ENCODE measurements around the gene CIROP.
"Not testable (repeated sequence)": the region's sequence is repeated elsewhere in the genome, so short reads cannot be mapped to it uniquely, and the experiment has no call there.

Gene CIROP

GRCh38 chr14:23115918-23116317 is 11.1 kb upstream of the CIROP start:
- H3K9me3 ChIP-seq (ENCODE audit: low read length), result no peaks in the 10 kb centered on the region
- no peaks in the 10 kb centered on the region for H3K27me3 ChIP-seq (ENCODE audit: insufficient read depth, low read length)
- H2AFZ ChIP-seq (ENCODE audit: low read depth, low read length), result no peak overlapping the region
- H3K4me3 ChIP-seq (ENCODE audit: low read length), result no peak overlapping the region
- H3K36me3 ChIP-seq (ENCODE audit: insufficient read depth, low read length), result no peaks in the 10 kb centered on the region
- H3K4me1 ChIP-seq (ENCODE audit: insufficient read depth, low read length), result peaks cover 12% of the 10 kb centered on the region

- no peaks in the 10 kb centered on the region for H3K36me3 ChIP-seq (ENCODE audit: insufficient read depth, low read length)
- no peaks in the 10 kb centered on the region for H3K9me3 ChIP-seq (ENCODE audit: low read length)
- H2AFZ ChIP-seq (ENCODE audit: low read depth, low read length), result no peak overlapping the region
- H3K27me3 ChIP-seq (ENCODE audit: insufficient read depth, low read length), result no peaks in the 10 kb centered on the region
- peaks cover 12% of the 10 kb centered on the region for H3K4me1 ChIP-seq (ENCODE audit: insufficient read depth, low read length)
- H3K4me3 ChIP-seq (ENCODE audit: low read length), result no peak overlapping the region
These were observed 10.4 kb upstream of the CIROP start for GRCh38 chr14:23115039-23115731.

- Histone ChIP-seq H3K4me1 (ENCODE audit: insufficient read depth, low read length) (peaks cover 12% of the 10 kb centered on the region), H2AFZ (ENCODE audit: low read depth, low read length) (no peak overlapping the region), H3K9me3 (ENCODE audit: low read length) (no peaks in the 10 kb centered on the region), H3K4me3 (ENCODE audit: low read length) (no peak overlapping the region), H3K27me3 (ENCODE audit: insufficient read depth, low read length) (no peaks in the 10 kb centered on the region), H3K36me3 (ENCODE audit: insufficient read depth, low read length) (no peaks in the 10 kb centered on the region)
These were observed 9.9 kb upstream of the CIROP start for GRCh38 chr14:23114669-23115038.

GRCh38 chr14:23114120-23114458 is 9.3 kb upstream of the CIROP start:
- Histone ChIP-seq H2AFZ (ENCODE audit: low read depth, low read length) (no peak overlapping the region), H3K36me3 (ENCODE audit: insufficient read depth, low read length) (no peaks in the 10 kb centered on the region), H3K27me3 (ENCODE audit: insufficient read depth, low read length) (no peaks in the 10 kb centered on the region), H3K4me1 (ENCODE audit: insufficient read depth, low read length) (peaks cover 12% of the 10 kb centered on the region), H3K4me3 (ENCODE audit: low read length) (no peak overlapping the region), H3K9me3 (ENCODE audit: low read length) (no peaks in the 10 kb centered on the region)

DNA sequence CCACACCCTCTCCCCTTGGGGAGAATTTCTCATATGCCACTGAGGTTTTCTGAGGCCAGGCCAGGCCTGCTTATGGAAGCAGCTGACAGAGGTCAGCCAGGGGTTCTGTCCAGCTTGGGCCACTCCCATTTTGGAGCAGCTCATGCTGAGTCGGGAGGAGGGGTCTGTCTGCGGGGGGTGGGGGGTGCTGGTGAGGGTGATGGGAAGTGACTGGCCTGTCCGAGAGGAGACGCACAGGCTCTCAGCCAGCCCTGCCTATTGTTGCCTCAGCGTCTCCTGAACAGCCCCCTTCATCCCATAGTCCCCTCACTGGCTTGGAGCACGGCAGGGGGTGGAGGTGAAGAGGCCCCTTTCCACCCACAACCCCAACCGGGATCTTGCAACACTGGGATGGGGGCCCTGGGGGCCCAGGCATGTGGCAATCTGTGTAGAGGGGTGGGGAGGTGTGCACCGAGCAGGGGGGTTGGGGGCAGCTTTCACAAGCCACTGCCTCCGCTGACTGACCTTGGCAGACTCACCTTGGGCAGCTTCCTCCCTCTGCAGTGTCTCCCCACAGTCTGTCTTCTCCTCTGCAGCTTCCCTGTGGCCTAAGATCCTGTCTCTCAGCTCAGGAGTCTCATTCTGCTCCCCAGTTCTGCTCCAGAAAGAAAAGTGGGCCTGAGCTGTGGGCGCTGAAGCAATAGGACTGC is 8.8 kb upstream of the CIROP start:
- Histone ChIP-seq H3K4me3 (ENCODE audit: low read length) (no peak overlapping the region), H3K4me1 (ENCODE audit: insufficient read depth, low read length) (peaks cover 12% of the 10 kb centered on the region), H2AFZ (ENCODE audit: low read depth, low read length) (no peak overlapping the region), H3K27me3 (ENCODE audit: insufficient read depth, low read length) (no peaks in the 10 kb centered on the region), H3K9me3 (ENCODE audit: low read length) (no peaks in the 10 kb centered on the region), H3K36me3 (ENCODE audit: insufficient read depth, low read length) (no peaks in the 10 kb centered on the region)

- H3K9me3 ChIP-seq (ENCODE audit: low read length), result no peaks in the 10 kb centered on the region
- H3K4me3 ChIP-seq (ENCODE audit: low read length), result no peak overlapping the region
- H3K36me3 ChIP-seq (ENCODE audit: insufficient read depth, low read length), result no peaks in the 10 kb centered on the region
- no peak overlapping the region for H2AFZ ChIP-seq (ENCODE audit: low read depth, low read length)
- H3K4me1 ChIP-seq (ENCODE audit: insufficient read depth, low read length), result peaks cover 12% of the 10 kb centered on the region
- no peaks in the 10 kb centered on the region for H3K27me3 ChIP-seq (ENCODE audit: insufficient read depth, low read length)
These were observed 7.8 kb upstream of the CIROP start for GRCh38 chr14:23112359-23113178.

- Histone ChIP-seq H3K27me3 (ENCODE audit: insufficient read depth, low read length) (no peaks in the 10 kb centered on the region), H2AFZ (ENCODE audit: low read depth, low read length) (no peak overlapping the region), H3K4me1 (ENCODE audit: insufficient read depth, low read length) (peaks cover 12% of the 10 kb centered on the region), H3K4me3 (ENCODE audit: low read length) (no peak overlapping the region), H3K36me3 (ENCODE audit: insufficient read depth, low read length) (no peaks in the 10 kb centered on the region), H3K9me3 (ENCODE audit: low read length) (no peaks in the 10 kb centered on the region)
These were observed 6.0 kb upstream of the CIROP start for GRCh38 chr14:23110579-23111365.

GRCh38 chr14:23109769-23110168 is 5.0 kb upstream of the CIROP start:
- Histone ChIP-seq H3K9me3 (ENCODE audit: low read length) (no peaks in the 10 kb centered on the region), H3K4me3 (ENCODE audit: low read length) (no peak overlapping the region), H3K27me3 (ENCODE audit: insufficient read depth, low read length) (no peaks in the 10 kb centered on the region), H2AFZ (ENCODE audit: low read depth, low read length) (no peak overlapping the region), H3K36me3 (ENCODE audit: insufficient read depth, low read length) (no peaks in the 10 kb centered on the region), H3K4me1 (ENCODE audit: insufficient read depth, low read length) (peaks cover 12% of the 10 kb centered on the region)

GRCh38 chr14:23108169-23108568 is 3.4 kb upstream of the CIROP start:
- H3K4me1 ChIP-seq (ENCODE audit: insufficient read depth, low read length); H3K4me3 ChIP-seq (ENCODE audit: low read length); H2AFZ ChIP-seq (ENCODE audit: low read depth, low read length); H3K9me3 ChIP-seq (ENCODE audit: low read length); H3K36me3 ChIP-seq (ENCODE audit: insufficient read depth, low read length): not testable (repeated sequence)
- H3K27me3 ChIP-seq (ENCODE audit: insufficient read depth, low read length), result peaks cover 12% of the 10 kb centered on the region

DNA sequence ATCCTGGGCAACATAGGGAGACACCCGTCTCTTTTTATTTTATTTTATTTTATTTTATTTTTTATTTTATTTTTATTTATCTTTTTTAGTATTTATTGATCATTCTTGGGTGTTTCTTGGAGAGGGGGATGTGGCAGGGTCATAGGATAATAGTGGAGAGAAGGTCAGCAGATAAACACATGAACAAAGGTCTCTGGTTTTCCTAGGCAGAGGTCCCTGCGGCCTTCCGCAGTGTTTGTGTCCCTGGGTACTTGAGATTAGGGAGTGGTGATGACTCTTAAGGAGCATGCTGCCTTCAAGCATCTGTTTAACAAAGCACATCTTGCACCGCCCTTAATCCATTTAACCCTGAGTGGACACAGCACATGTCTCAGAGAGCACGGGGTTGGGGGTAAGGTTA is 2.8 kb upstream of the CIROP start:
- not testable (repeated sequence) for H3K36me3 ChIP-seq (ENCODE audit: insufficient read depth, low read length); H3K4me1 ChIP-seq (ENCODE audit: insufficient read depth, low read length); H2AFZ ChIP-seq (ENCODE audit: low read depth, low read length); H3K4me3 ChIP-seq (ENCODE audit: low read length); H3K9me3 ChIP-seq (ENCODE audit: low read length)
- peaks cover 12% of the 10 kb centered on the region for H3K27me3 ChIP-seq (ENCODE audit: insufficient read depth, low read length)

GRCh38 chr14:23106747-23107045 is 1.9 kb upstream of the CIROP start:
- Histone ChIP-seq H3K4me1 (ENCODE audit: insufficient read depth, low read length) (no peaks in the 10 kb centered on the region), H3K36me3 (ENCODE audit: insufficient read depth, low read length) (no peaks in the 10 kb centered on the region), H3K9me3 (ENCODE audit: low read length) (no peaks in the 10 kb centered on the region), H3K4me3 (ENCODE audit: low read length) (no peak overlapping the region), H3K27me3 (ENCODE audit: insufficient read depth, low read length) (peaks cover 12% of the 10 kb centered on the region), H2AFZ (ENCODE audit: low read depth, low read length) (no peak overlapping the region)

- Histone ChIP-seq H3K9me3 (ENCODE audit: low read length) (no peaks in the 10 kb centered on the region), H2AFZ (ENCODE audit: low read depth, low read length) (no peak overlapping the region), H3K36me3 (ENCODE audit: insufficient read depth, low read length) (no peaks in the 10 kb centered on the region), H3K27me3 (ENCODE audit: insufficient read depth, low read length) (peaks cover 12% of the 10 kb centered on the region), H3K4me3 (ENCODE audit: low read length) (no peak overlapping the region), H3K4me1 (ENCODE audit: insufficient read depth, low read length) (no peaks in the 10 kb centered on the region)
These were observed 597 bp upstream of the CIROP start for GRCh38 chr14:23105348-23105824.

DNA sequence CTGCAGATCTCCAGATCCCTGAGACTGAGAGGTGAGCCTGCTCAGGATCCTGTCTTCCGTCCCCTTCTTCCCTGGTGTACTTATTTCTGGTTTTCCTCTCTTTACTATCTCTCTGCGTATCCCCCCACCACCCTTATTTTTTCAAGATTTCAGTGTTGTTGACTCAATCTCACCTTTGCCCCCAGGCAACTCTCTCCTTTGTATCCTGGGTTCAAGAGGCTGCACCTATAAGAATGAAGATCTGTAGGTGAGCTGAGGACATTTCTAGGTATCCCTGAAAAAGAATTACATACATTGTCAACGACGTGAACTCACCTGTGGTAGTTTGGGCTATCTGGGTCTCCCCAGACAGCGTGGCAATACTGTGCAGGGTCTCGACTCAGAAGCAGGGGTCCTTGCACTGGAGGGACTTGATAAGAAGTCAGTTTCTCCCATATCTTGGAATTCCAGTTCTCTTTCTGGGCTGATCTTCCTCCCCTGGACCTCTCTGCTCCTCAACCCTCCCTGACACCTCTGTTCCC is 659 bp downstream of the CIROP start:
- H3K36me3 ChIP-seq (ENCODE audit: insufficient read depth, low read length), result peaks cover 2% of the 10 kb centered on the region

More for the DNA sequence above, 659 bp downstream of the CIROP start:
- H2AFZ ChIP-seq (ENCODE audit: low read depth, low read length), result no peak overlapping the region
- no peaks in the 10 kb centered on the region for H3K4me1 ChIP-seq (ENCODE audit: insufficient read depth, low read length)
- H3K9me3 ChIP-seq (ENCODE audit: low read length), result no peaks in the 10 kb centered on the region
- H3K4me3 ChIP-seq (ENCODE audit: low read length), result no peak overlapping the region
- H3K27me3 ChIP-seq (ENCODE audit: insufficient read depth, low read length), result peaks cover 12% of the 10 kb centered on the region
